SK-N-MC (cell line): Measurements from ENCODE around the gene RNF144A.

Experiments
- EZH2 ChIP-seq: fragments of 200-600 bp; sonication (generic); IDR thresholded peaks from one replicate; pipeline ENCODE4 v1.6.1; 2017; ENCODE audit warnings: antibody characterized with exemption
- POLR2AphosphoS5 ChIP-seq: IDR thresholded peaks from 2 replicates; pipeline ENCODE4 v1.6.1; 2012; ENCODE audit warnings: mild to moderate bottlenecking, low read depth, low read length, borderline replicate concordance

- TF ChIP-seq POLR2AphosphoS5 (no peak), EZH2 (no peak)
Observed at GRCh38 chr2:7043690-7044089, 126.5 kb downstream of the RNF144A start.
